SK-N-MC (cell line): ENCODE measurements around the gene NLGN4X.

Experiments
- EZH2 ChIP-seq: fragments of 200-600 bp; sonication (generic); IDR thresholded peaks from one replicate; pipeline ENCODE4 v1.6.1; 2017; ENCODE audit warnings: antibody characterized with exemption
- FOXP2 ChIP-seq: optimal IDR thresholded peaks from 2 replicates; pipeline ENCODE3; 2011; ENCODE audit warnings: mild to moderate bottlenecking, moderate library complexity; ENCODE audit not compliant: insufficient read depth; ENCODE audit errors: extremely low read length, control extremely low read depth
- POLR2AphosphoS5 ChIP-seq: IDR thresholded peaks from 2 replicates; pipeline ENCODE4 v1.6.1; 2012; ENCODE audit warnings: mild to moderate bottlenecking, low read depth, low read length, borderline replicate concordance

- TF ChIP-seq POLR2AphosphoS5, result no peak
- no peak for TF ChIP-seq EZH2
- no peak for TF ChIP-seq FOXP2
Measured at GRCh38 chrX:6052111-6052745, 176.4 kb downstream of the NLGN4X start.
